Natural killer cell (primary cell): Measurements from ENCODE around the gene UBE2F. TPM values are rescaled to one million over a fixed set of nuclear protein-coding genes. Genes with fewer than 3 reads are reported as not detected.

Experiments used
- ATAC-seq, 3 donors: fragments of 150-1000 bp in 2 of 3; fragments of 200-7000 bp in 1 of 3; cut with Tn5 transposase; 1 replicate in 1 of 3; 2 replicates in 2 of 3; pipeline ENCODE4 v1.10.0; 2021; ENCODE audit warnings: mild to moderate bottlenecking in 2 of 3, moderate library complexity in 2 of 3
- DNase-seq, 2 donors: peaks; one replicate each; pipeline versions ENCODE4 v3.0.0 to v3.0.0-alpha.2; 2013 to 2021; ENCODE audit warnings: mixed read lengths in 1 of 2
- H3K27ac ChIP-seq: one replicate; pipeline ENCODE4 v1.5.1; 2013; ENCODE audit warnings: mild to moderate bottlenecking, low read length
- H3K27me3 ChIP-seq: one replicate; pipeline ENCODE4 v1.6.1; 2013; ENCODE audit warnings: low read length; ENCODE audit not compliant: control insufficient read depth, insufficient read depth
- H3K36me3 ChIP-seq: one replicate; pipeline ENCODE4 v1.6.1; 2013; ENCODE audit warnings: low read length; ENCODE audit not compliant: control insufficient read depth, insufficient read depth
- H3K4me1 ChIP-seq: one replicate; pipeline ENCODE4 v1.6.1; 2013; ENCODE audit warnings: low read length; ENCODE audit not compliant: control insufficient read depth, insufficient read depth
- H3K4me3 ChIP-seq: one replicate; pipeline ENCODE4 v1.5.1; 2013; ENCODE audit warnings: low read length
- H3K9me3 ChIP-seq: one replicate; pipeline ENCODE4 v1.6.1; 2013; ENCODE audit warnings: low read length; ENCODE audit not compliant: control insufficient read depth, insufficient read depth
- H3K27ac Mint-ChIP-seq, 2 donors: one replicate each; pipeline ENCODE4 v1.8.0; 2022; ENCODE audit warnings: mild to moderate bottlenecking in 2 of 2, mixed read lengths in 2 of 2, moderate library complexity in 1 of 2
- H3K27me3 Mint-ChIP-seq, 2 donors: one replicate each; pipeline ENCODE4 v1.8.0; 2022; ENCODE audit warnings: low read depth in 2 of 2, mixed read lengths in 2 of 2
- H3K36me3 Mint-ChIP-seq: one replicate; pipeline ENCODE4 v1.8.0; 2022; ENCODE audit warnings: mixed read lengths
- H3K4me1 Mint-ChIP-seq, 2 donors: one replicate each; pipeline ENCODE4 v1.8.0; 2022; ENCODE audit warnings: mixed read lengths in 2 of 2
- H3K4me3 Mint-ChIP-seq: one replicate; pipeline ENCODE4 v1.8.0; 2022; ENCODE audit warnings: mild to moderate bottlenecking, moderate library complexity, mixed read lengths
- H3K9me3 Mint-ChIP-seq, 2 donors: one replicate each; pipeline ENCODE4 v1.8.0; 2022; ENCODE audit warnings: mixed read lengths in 2 of 2
- WGBS: methylation state at CpG from one replicate; pipeline ENCODE4 v1.1.7; 2013; ENCODE audit warnings: missing lambda C conversion rate; ENCODE audit not compliant: insufficient coverage; 5-methylcytosine and 5-hydroxymethylcytosine counted together
- intact Hi-C: fragments of 100-400 bp; cut with micrococcal nuclease; formaldehyde crosslinking; loops from one replicate; pipeline ENCODE4 v1.14.2; 2022
- total RNA-seq, 4 donors: library from RNA; stranded (reverse); fragments of 120-200 nt in 1 of 4; gene quantifications; one replicate each; pipeline versions ENCODE4 v1.2.3 to v1.2.4, GENCODE V29; 2013 to 2022
- TF ChIP-seq, protein P1 (sequence below): fragments of 200-600 bp; IDR thresholded peaks from one replicate; pipeline ENCODE4 v1.8.0; 2022; ENCODE audit warnings: antibody characterized with exemption

Gene UBE2F
- total RNA-seq = 100 to 1,000 TPM in 1 of 3 donors, 10 to 100 TPM in 2; 82.4 to 135 (median 96.1) TPM
- total RNA-seq (2013) = 120 TPM

GRCh38 chr2:237966565-237967462, at the start of gene UBE2F:
UBE2F (plus strand) TSS chr2:237967014; CDS start chr2:237973108, 6,094 bp downstream.
- H3K9me3 Mint-ChIP-seq = peaks cover 0 to 2% of the 10 kb centered on the region in 2 donors
- under 1% methylated on average over 123 of the region's 123 CpGs for WGBS
- Histone ChIP-seq H3K27me3 (no peaks in the 10 kb centered on the region), H3K27ac (peak within 1 kb of the TSS; percentile 47), H3K4me1 (peaks cover 43% of the 10 kb centered on the region), H3K9me3 (peaks cover 11% of the 10 kb centered on the region), H3K4me3 (peak within 1 kb of the TSS; percentile 81), H3K36me3 (no peaks in the 10 kb centered on the region)
- DNase-seq (peak; percentile 97 to 98), ATAC-seq (peak; percentile 93 to 98 (median 93))
- H3K27ac Mint-ChIP-seq = peak within 1 kb of the TSS; percentile 86 to 90
- intact Hi-C loops = loop anchor here (1.0 to 10.0 kb wide), 5 partner anchors 35 to 318 kb away; partner anchors contain the start of genes PER2, RAMP1 and SCLY
- TF ChIP-seq, protein P1, sequence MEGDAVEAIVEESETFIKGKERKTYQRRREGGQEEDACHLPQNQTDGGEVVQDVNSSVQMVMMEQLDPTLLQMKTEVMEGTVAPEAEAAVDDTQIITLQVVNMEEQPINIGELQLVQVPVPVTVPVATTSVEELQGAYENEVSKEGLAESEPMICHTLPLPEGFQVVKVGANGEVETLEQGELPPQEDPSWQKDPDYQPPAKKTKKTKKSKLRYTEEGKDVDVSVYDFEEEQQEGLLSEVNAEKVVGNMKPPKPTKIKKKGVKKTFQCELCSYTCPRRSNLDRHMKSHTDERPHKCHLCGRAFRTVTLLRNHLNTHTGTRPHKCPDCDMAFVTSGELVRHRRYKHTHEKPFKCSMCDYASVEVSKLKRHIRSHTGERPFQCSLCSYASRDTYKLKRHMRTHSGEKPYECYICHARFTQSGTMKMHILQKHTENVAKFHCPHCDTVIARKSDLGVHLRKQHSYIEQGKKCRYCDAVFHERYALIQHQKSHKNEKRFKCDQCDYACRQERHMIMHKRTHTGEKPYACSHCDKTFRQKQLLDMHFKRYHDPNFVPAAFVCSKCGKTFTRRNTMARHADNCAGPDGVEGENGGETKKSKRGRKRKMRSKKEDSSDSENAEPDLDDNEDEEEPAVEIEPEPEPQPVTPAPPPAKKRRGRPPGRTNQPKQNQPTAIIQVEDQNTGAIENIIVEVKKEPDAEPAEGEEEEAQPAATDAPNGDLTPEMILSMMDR = no peak
- H3K4me3 Mint-ChIP-seq = peak within 1 kb of the TSS; percentile 92
- peaks cover 49 to 51% of the 10 kb centered on the region in 2 donors for H3K4me1 Mint-ChIP-seq
- no peaks in the 10 kb centered on the region for H3K27me3 Mint-ChIP-seq
- H3K36me3 Mint-ChIP-seq = peaks cover 8% of the 10 kb centered on the region

DNA sequence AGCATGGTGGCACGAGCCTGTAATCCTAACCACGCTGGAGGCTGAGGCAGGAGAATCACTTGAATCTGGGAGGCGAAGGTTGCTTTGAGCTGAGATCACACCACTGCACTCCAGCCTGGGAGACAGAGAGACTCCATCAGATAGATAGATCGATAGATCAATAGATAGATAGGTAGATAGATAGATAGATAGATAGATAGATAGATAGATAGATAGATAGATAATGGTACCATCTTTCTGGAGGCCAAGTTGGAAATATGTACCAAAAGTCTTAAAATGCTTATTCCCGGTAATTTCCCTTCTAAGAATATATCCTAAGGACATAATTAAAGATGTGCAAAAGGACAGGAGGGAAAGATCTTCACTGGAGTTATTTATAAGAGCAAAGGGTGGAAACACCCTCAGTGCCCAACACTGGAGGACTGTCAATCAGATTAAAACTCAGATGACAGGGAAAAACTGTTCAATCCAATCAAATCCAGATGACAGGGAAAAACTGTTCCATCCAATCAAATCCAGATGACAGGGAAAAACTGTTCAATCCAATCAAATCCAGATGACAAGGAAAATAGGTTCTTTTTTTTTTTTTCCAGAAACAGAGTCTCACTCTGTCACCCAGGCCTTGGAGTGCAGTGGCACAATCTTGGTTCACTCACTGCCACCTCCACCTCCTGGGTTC, 49.0 kb upstream of the UBE2F start:
- Histone ChIP-seq H3K27ac (no peak overlapping the region), H3K36me3 (no peaks in the 10 kb centered on the region), H3K4me3 (no peak overlapping the region), H3K9me3 (no peaks in the 10 kb centered on the region), H3K27me3 (no peaks in the 10 kb centered on the region), H3K4me1 (peaks cover 13% of the 10 kb centered on the region)
- TF ChIP-seq, protein P1 = no peak
- Mint-ChIP-seq H3K4me3 (no peak overlapping the region), H3K4me1 (peaks cover 11 to 12% of the 10 kb centered on the region in 2 donors), H3K27me3 (no peaks in the 10 kb centered on the region), H3K36me3 (no peaks in the 10 kb centered on the region), H3K9me3 (no peaks in the 10 kb centered on the region), H3K27ac (no peak overlapping the region)
- ATAC-seq (no peak), DNase-seq (no peak)
- 95% methylated on average over 4 of the region's 5 CpGs for whole genome bisulfite sequencing
- intact Hi-C loops = no loop called here

DNA sequence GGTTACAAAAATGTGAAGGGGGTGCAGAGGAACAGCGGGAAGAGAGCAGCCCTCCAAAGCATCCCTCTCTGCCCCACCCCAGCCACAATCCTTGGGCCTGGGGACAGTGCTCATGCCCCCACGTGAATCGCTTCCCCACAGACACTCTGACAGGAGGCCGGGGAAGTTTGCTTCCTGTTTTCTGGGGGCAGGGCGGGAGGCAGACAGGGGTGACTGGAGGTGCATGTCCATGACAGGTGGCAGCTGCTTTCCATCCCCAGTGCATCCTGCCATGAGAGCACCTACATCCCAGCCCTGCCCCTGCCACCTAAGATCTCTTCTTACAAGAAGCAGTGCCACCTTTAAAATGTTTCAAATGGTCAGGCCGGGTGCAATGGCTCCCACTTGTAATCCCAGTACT, 47.2 kb upstream of the UBE2F start:
- DNase-seq (no peak), ATAC-seq (no peak)
- no peak overlapping the region for H3K27ac ChIP-seq
- no peaks in the 10 kb centered on the region for H3K27me3 ChIP-seq
- H3K4me3 Mint-ChIP-seq = no peak overlapping the region
- peaks cover 0 to 2% of the 10 kb centered on the region in 2 donors for H3K9me3 Mint-ChIP-seq
- peaks cover 20% of the 10 kb centered on the region for H3K4me1 ChIP-seq
- WGBS = 17% methylated on average over 5 of the region's 6 CpGs
- TF ChIP-seq, protein P1 = no peak
- no peaks in the 10 kb centered on the region for H3K36me3 ChIP-seq
- intact Hi-C loops = no loop called here
- H3K36me3 Mint-ChIP-seq = no peaks in the 10 kb centered on the region
- H3K9me3 ChIP-seq = no peaks in the 10 kb centered on the region
- H3K27ac Mint-ChIP-seq = no peak overlapping the region
- no peak overlapping the region for H3K4me3 ChIP-seq
- H3K27me3 Mint-ChIP-seq = no peaks in the 10 kb centered on the region
- peaks cover 14 to 23% of the 10 kb centered on the region in 2 donors for H3K4me1 Mint-ChIP-seq
